GM19328 (cell line): Measurements from ENCODE around the gene EOLA1.
A peak's percentile ranks its signal among the peaks of the same experiment; 100 is the strongest.
"Not testable (repeated sequence)": the region's sequence is repeated elsewhere in the genome, so short reads cannot be mapped to it uniquely, and the experiment has no call there.

Experiments
- ATAC-seq: cut with Tn5 transposase; IDR thresholded peaks from one replicate; pipeline ENCODE4 v1.9.1; 2021; ENCODE audit warnings: mild to moderate bottlenecking, moderate library complexity; ENCODE audit not compliant: unreplicated experiment

The EOLA1 gene

GRCh38 chrX:149541521-149542047 is 772 bp downstream of the EOLA1 start:
- ATAC-seq, result no peak

GRCh38 chrX:149545545-149546543 is 5.0 kb downstream of the EOLA1 start:
- ATAC-seq, result not testable (repeated sequence)

- not testable (repeated sequence) for ATAC-seq
Observed at GRCh38 chrX:149546962-149547361, 6.2 kb downstream of the EOLA1 start.

GRCh38 chrX:149547782-149548181 is 7.0 kb downstream of the EOLA1 start:
- not testable (repeated sequence) for ATAC-seq

GRCh38 chrX:149549701-149550100 is 8.9 kb downstream of the EOLA1 start, which contains the start of gene HSFX3:
Gene HSFX3 (minus strand): TSS chrX:149549924. CDS start chrX:149549852, 72 bp downstream.
- not testable (repeated sequence) for ATAC-seq

- ATAC-seq, result not testable (repeated sequence)
Observed at GRCh38 chrX:149550454-149550853, 9.6 kb downstream of the EOLA1 start.

GRCh38 chrX:149551245-149551938 is 10.6 kb downstream of the EOLA1 start:
- not testable (repeated sequence) for ATAC-seq

- ATAC-seq, result not testable (repeated sequence)
Observed at GRCh38 chrX:149551939-149552248, 11.1 kb downstream of the EOLA1 start.

GRCh38 chrX:149555251-149555650 is 14.4 kb downstream of the EOLA1 start:
- not testable (repeated sequence) for ATAC-seq

- ATAC-seq, result no peak
Observed at GRCh38 chrX:149563359-149563758, 22.5 kb downstream of the EOLA1 start.

- ATAC-seq, result no peak
Observed at GRCh38 chrX:149567621-149568417, 27.0 kb downstream of the EOLA1 start.

GRCh38 chrX:149568701-149569296 is 28.0 kb downstream of the EOLA1 start:
- no peak for ATAC-seq

- no peak for ATAC-seq
Observed at GRCh38 chrX:149569770-149570169, 29.0 kb downstream of the EOLA1 start.

- ATAC-seq, result no peak
Observed at GRCh38 chrX:149570668-149571067, 29.9 kb downstream of the EOLA1 start.

GRCh38 chrX:149571770-149572169 is 31.0 kb downstream of the EOLA1 start:
- ATAC-seq, result no peak

- no peak for ATAC-seq
Observed at GRCh38 chrX:149572743-149573142, 31.9 kb downstream of the EOLA1 start.

- peak; percentile 100 for ATAC-seq
Observed at GRCh38 chrX:149573456-149573855, 32.6 kb downstream of the EOLA1 start.

GRCh38 chrX:149585631-149586030 is 44.8 kb downstream of the EOLA1 start:
- ATAC-seq, result not testable (repeated sequence)

- ATAC-seq, result not testable (repeated sequence)
Observed at GRCh38 chrX:149587359-149587758, 46.5 kb downstream of the EOLA1 start, which contains the start of gene MAGEA9B. Gene MAGEA9B (minus strand): TSS chrX:149587459. CDS start chrX:149583179, 4,280 bp downstream.

GRCh38 chrX:149590993-149591392 is 50.2 kb downstream of the EOLA1 start:
- ATAC-seq, result not testable (repeated sequence)
